Activated naive CD8-positive, alpha-beta T cell treated with anti-CD3 and anti-CD28 coated beads for 36 hours (primary cell): ENCODE measurements around the gene PCIF1. TPM values are rescaled to one million over a fixed set of nuclear protein-coding genes. Genes with fewer than 3 reads are reported as not detected.

Source experiments
- DNase-seq: peaks from one replicate; pipeline ENCODE4 v3.0.0; 2021
- H3K27ac Mint-ChIP-seq: one replicate; pipeline ENCODE4 v1.8.0; 2022; ENCODE audit warnings: mild to moderate bottlenecking, moderate library complexity, mixed read lengths
- H3K27me3 Mint-ChIP-seq: one replicate; pipeline ENCODE4 v1.8.0; 2022; ENCODE audit warnings: mild to moderate bottlenecking, mixed read lengths
- H3K36me3 Mint-ChIP-seq: one replicate; pipeline ENCODE4 v1.8.0; 2021; ENCODE audit warnings: mild to moderate bottlenecking, mixed read lengths
- H3K4me1 Mint-ChIP-seq: one replicate; pipeline ENCODE4 v1.8.0; 2021; ENCODE audit warnings: mixed read lengths
- H3K4me3 Mint-ChIP-seq: one replicate; pipeline ENCODE4 v1.8.0; 2022; ENCODE audit warnings: mild to moderate bottlenecking, moderate library complexity, mixed read lengths
- H3K9me3 Mint-ChIP-seq: one replicate; pipeline ENCODE4 v1.8.0; 2022; ENCODE audit warnings: mixed read lengths
- total RNA-seq, 2 experiments: library from RNA; stranded (reverse); gene quantifications; one replicate each; pipeline ENCODE4 v1.2.3, GENCODE V29; 2021

Gene PCIF1
- total RNA-seq, 2 experiments from 2014 or later: 28.4 to 30.2 TPM

- Mint-ChIP-seq H3K36me3 (no peaks in the 10 kb centered on the region), H3K27me3 (peaks cover 20% of the 10 kb centered on the region), H3K27ac (peak within 1 kb of the TSS; percentile 58), H3K4me3 (peak within 1 kb of the TSS; percentile 70), H3K4me1 (peaks cover 14% of the 10 kb centered on the region), H3K9me3 (no peaks in the 10 kb centered on the region)
- DNase-seq: peak; percentile 59
Measured at GRCh38 chr20:45911486-45912343, 22.8 kb upstream of the PCIF1 start, which contains the start of gene PLTP. TSS of gene PLTP (minus strand) at chr20:45912155. CDS start at chr20:45911452, 703 bp downstream.

GRCh38 chr20:45912344-45912682 is 22.2 kb upstream of the PCIF1 start:
- no peaks in the 10 kb centered on the region for H3K36me3 Mint-ChIP-seq
- DNase-seq: no peak
- peaks cover 14% of the 10 kb centered on the region for H3K4me1 Mint-ChIP-seq
- no peak overlapping the region for H3K27ac Mint-ChIP-seq
- peaks cover 20% of the 10 kb centered on the region for H3K27me3 Mint-ChIP-seq
- no peaks in the 10 kb centered on the region for H3K9me3 Mint-ChIP-seq
- peak overlapping the region; percentile 14 for H3K4me3 Mint-ChIP-seq

- Mint-ChIP-seq H3K4me3 (peak overlapping the region; percentile 29), H3K4me1 (peaks cover 14% of the 10 kb centered on the region), H3K27me3 (peaks cover 20% of the 10 kb centered on the region)
Measured at GRCh38 chr20:45913116-45913515, 21.4 kb upstream of the PCIF1 start.

GRCh38 chr20:45917790-45918141 is 16.7 kb upstream of the PCIF1 start:
- Mint-ChIP-seq H3K27ac (no peak overlapping the region), H3K4me1 (peaks cover 1% of the 10 kb centered on the region), H3K27me3 (peaks cover 18% of the 10 kb centered on the region), H3K4me3 (no peak overlapping the region), H3K36me3 (no peaks in the 10 kb centered on the region), H3K9me3 (no peaks in the 10 kb centered on the region)
- no peak for DNase-seq

More at GRCh38 chr20:45913116-45913515, 21.4 kb upstream of the PCIF1 start:
- H3K9me3 Mint-ChIP-seq: no peaks in the 10 kb centered on the region
- no peaks in the 10 kb centered on the region for H3K36me3 Mint-ChIP-seq
- H3K27ac Mint-ChIP-seq: no peak overlapping the region
- no peak for DNase-seq

- Mint-ChIP-seq H3K27ac (no peak overlapping the region), H3K36me3 (no peaks in the 10 kb centered on the region), H3K9me3 (no peaks in the 10 kb centered on the region), H3K4me3 (no peak overlapping the region), H3K4me1 (no peaks in the 10 kb centered on the region), H3K27me3 (peaks cover 14% of the 10 kb centered on the region)
- DNase-seq: no peak
Measured at GRCh38 chr20:45918182-45918737, 16.2 kb upstream of the PCIF1 start.

GRCh38 chr20:45918779-45919537 is 15.5 kb upstream of the PCIF1 start:
- Mint-ChIP-seq H3K27me3 (peaks cover 14% of the 10 kb centered on the region), H3K36me3 (no peaks in the 10 kb centered on the region)

DNA sequence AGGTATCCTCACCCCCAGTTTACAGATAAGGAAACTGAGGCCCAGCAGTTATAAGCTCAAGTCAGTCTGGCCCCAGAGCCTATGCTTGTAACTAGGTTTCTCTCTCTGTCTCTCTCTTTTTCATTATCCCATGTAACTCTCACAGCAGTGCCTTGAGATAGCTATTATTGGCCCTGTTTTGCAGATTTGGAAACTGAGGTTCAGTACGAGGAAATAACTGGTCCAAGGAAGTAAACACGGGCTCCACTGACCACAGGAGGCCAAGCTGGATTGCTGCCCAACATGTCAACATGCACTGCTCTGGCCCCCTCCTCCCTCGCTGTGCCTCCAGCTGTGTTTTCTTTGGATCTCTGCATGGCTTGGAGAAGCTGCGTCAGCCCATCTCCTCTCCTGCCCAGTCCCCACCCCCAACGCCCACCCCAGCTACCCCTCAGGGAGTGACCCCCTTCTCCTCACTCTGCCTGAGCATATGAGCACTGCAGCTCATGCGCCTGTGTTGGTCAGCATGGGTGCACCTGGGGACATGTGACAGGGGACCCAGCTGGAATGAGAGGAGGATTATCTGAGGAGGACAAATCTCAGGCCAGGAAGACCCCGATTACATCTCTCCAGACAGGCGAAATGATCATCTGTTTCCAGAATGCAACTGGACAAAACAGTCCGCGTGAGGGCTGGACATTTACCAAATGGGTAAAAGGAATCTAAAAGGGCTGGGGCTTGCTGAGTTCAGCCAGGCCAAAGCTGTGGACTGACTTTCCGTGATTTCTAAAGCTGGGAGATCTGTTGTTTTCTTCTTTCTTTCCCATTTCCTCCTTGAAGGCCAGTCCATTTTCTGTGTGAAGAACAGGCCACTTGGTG is 14.7 kb upstream of the PCIF1 start:
- Mint-ChIP-seq H3K4me1 (no peaks in the 10 kb centered on the region), H3K36me3 (no peaks in the 10 kb centered on the region), H3K9me3 (no peaks in the 10 kb centered on the region), H3K27ac (no peak overlapping the region), H3K4me3 (no peak overlapping the region), H3K27me3 (peaks cover 8% of the 10 kb centered on the region)
- DNase-seq: no peak

More at GRCh38 chr20:45918779-45919537, 15.5 kb upstream of the PCIF1 start:
- no peak overlapping the region for H3K27ac Mint-ChIP-seq
- H3K4me3 Mint-ChIP-seq: no peak overlapping the region
- H3K9me3 Mint-ChIP-seq: no peaks in the 10 kb centered on the region
- no peak for DNase-seq
- H3K4me1 Mint-ChIP-seq: no peaks in the 10 kb centered on the region

DNA sequence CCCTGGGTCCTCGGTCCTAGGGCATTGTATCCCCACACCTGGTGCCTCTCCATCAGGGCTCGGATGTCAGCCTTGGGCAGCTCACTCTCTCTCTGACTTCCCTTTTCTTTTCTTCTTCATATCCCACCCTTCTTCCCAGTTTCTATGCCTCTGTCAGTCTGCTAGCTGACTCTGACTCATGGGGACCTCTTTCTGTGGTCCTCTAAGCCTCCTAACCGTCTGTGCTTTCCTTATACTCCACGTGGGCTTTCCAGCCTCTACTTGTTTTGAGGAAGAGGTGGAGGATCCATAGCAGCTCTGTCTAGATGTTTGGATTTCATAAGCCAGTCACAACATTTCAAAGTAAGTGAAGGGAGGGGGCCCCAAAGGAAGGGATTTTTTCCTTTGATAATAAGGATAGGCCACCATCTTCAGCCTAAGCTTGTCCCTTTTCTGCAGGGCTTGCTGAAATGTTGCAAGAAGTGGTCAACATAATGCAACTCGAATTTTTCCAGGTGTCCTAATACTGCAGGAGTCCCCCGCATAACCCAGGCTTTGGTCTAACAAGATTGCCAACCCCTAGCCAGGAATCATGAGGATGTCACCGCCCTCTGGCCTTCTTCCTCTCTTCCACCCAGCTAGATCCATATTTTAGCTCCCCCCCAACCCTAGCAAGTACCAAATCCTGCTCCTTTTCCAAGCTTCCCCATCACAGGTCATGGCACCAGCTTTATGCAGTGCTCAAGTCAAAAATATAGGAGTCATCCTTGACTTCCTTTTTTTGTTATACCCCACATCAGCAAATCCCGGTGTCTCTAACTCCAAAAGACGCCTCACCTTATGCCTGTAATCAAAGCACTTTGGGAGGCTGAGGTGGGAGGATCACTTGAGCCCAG is 13.8 kb upstream of the PCIF1 start:
- H3K4me3 Mint-ChIP-seq: no peak overlapping the region
- no peak overlapping the region for H3K27ac Mint-ChIP-seq
- DNase-seq: no peak
- no peaks in the 10 kb centered on the region for H3K4me1 Mint-ChIP-seq
- no peaks in the 10 kb centered on the region for H3K9me3 Mint-ChIP-seq
- no peaks in the 10 kb centered on the region for H3K36me3 Mint-ChIP-seq
- peaks cover 8% of the 10 kb centered on the region for H3K27me3 Mint-ChIP-seq

GRCh38 chr20:45921337-45922189 is 12.9 kb upstream of the PCIF1 start:
- Mint-ChIP-seq H3K4me3 (no peak overlapping the region), H3K36me3 (no peaks in the 10 kb centered on the region)

GRCh38 chr20:45924391-45925261 is 9.9 kb upstream of the PCIF1 start:
- Mint-ChIP-seq H3K4me3 (no peak overlapping the region), H3K4me1 (no peaks in the 10 kb centered on the region), H3K27ac (no peak overlapping the region), H3K27me3 (peaks cover 4% of the 10 kb centered on the region), H3K36me3 (no peaks in the 10 kb centered on the region), H3K9me3 (no peaks in the 10 kb centered on the region)
- DNase-seq: no peak

More at GRCh38 chr20:45921337-45922189, 12.9 kb upstream of the PCIF1 start:
- no peak for DNase-seq
- Mint-ChIP-seq H3K4me1 (no peaks in the 10 kb centered on the region), H3K27ac (no peak overlapping the region), H3K27me3 (peaks cover 4% of the 10 kb centered on the region), H3K9me3 (no peaks in the 10 kb centered on the region)

GRCh38 chr20:45925821-45926506 is 8.5 kb upstream of the PCIF1 start:
- H3K27ac Mint-ChIP-seq: no peak overlapping the region
- no peaks in the 10 kb centered on the region for H3K9me3 Mint-ChIP-seq
- no peak for DNase-seq
- no peaks in the 10 kb centered on the region for H3K36me3 Mint-ChIP-seq
- no peaks in the 10 kb centered on the region for H3K4me1 Mint-ChIP-seq
- H3K4me3 Mint-ChIP-seq: no peak overlapping the region
- no peaks in the 10 kb centered on the region for H3K27me3 Mint-ChIP-seq

DNA sequence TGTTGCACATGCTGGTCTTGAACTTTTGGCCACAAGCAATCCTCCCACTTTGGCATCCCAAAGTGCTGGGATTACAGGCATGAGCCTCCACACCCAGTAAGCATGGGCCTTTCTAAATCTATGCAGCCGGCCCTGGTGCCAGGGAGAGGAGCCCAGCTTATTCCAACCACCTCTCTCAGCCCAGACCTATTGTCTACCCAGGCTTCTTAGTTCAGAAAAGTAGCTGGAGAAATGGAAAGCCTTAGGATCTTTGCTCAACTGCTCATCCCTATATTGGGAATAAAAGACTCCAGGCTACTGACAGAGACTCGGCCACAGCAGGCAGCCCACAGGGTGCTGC is 7.8 kb upstream of the PCIF1 start:
- no peaks in the 10 kb centered on the region for H3K27me3 Mint-ChIP-seq
- DNase-seq: no peak
- no peaks in the 10 kb centered on the region for H3K9me3 Mint-ChIP-seq
- H3K4me1 Mint-ChIP-seq: no peaks in the 10 kb centered on the region
- no peaks in the 10 kb centered on the region for H3K36me3 Mint-ChIP-seq
- H3K27ac Mint-ChIP-seq: no peak overlapping the region
- no peak overlapping the region for H3K4me3 Mint-ChIP-seq
